DMS79 treated with DMSO at 0.1 percent for 48 hours (cell line): ENCODE results near the gene PKHD1.
A peak's percentile ranks its signal among the peaks of the same experiment; 100 is the strongest.

Experiments
- DNase-seq: peaks from one replicate; lab custom pipeline; 2025; lab: John Stamatoyannopoulos, UW

The PKHD1 gene

DNA sequence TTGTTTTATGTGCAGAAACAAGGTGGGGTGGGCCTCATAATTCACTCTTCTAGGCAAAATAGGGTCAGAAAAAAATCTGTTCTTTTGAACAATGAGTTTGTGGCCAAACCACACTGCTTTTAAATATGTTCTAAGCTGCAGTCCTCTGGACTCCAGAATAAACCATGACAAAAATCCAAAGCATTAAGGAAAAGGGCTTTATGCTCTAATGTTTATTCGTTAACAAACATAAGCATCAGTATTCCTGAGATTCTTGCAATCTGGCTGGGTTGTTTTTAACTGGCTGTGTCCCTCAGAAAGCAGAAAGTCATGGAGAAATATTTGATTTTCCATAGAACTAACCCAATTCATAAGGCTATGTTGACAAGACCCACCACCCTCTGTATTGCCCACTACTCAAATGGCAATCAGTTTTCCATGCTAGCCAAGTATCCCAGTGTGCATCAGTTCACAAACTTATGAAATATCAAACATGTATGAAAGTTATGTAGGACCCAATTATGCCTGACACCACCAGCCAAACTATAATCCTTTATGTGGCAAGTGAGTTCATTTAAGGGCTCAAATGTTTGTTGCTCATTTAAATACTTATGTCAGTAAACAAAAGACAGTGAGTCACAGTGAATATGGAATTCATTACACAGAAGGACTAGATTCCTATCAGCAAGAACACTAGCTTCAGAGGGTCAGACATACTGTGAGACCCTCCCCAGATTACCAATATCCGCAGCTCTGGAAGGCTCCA lies 45.1 kb downstream of the PKHD1 start:
- DNase-seq, result no peak

DNA sequence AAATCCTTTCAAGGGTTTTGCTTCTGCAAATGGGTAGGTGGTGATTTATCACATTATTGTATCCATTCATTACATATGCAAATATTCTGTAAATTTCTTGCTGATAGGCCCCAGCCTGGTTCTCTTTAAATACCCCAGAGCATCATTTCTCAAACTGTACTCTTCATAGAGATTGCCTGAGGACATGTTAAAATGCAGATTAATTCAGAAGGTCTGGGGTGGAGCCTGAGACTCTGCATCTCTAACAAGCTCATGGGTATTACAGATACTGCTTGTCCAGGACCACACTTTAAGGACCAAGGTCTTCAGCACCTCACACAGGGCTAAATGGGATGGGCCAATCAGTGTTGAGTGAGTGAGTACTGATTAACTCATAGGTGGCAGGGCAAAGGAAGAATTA lies 46.3 kb downstream of the PKHD1 start:
- DNase-seq, result no peak

DNA sequence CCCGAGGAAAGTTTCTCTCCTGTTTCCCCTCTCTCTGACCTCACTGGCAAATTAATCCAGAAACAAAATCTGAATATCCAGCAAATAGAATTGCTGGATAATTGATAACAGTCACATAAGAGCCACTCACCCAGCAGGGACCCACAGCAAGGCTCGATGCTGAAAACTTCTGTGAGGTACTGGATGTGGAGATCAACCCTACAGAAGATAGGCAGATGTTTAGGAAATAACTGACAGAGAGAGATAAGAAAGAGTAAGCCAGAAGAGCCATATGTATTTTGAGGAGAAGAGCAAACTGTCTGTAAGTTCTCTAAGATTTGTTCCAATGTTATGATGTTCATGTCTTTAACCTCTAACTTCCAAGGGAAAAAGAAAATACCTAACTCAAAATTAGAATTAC lies 59.7 kb downstream of the PKHD1 start:
- DNase-seq, result no peak

DNA sequence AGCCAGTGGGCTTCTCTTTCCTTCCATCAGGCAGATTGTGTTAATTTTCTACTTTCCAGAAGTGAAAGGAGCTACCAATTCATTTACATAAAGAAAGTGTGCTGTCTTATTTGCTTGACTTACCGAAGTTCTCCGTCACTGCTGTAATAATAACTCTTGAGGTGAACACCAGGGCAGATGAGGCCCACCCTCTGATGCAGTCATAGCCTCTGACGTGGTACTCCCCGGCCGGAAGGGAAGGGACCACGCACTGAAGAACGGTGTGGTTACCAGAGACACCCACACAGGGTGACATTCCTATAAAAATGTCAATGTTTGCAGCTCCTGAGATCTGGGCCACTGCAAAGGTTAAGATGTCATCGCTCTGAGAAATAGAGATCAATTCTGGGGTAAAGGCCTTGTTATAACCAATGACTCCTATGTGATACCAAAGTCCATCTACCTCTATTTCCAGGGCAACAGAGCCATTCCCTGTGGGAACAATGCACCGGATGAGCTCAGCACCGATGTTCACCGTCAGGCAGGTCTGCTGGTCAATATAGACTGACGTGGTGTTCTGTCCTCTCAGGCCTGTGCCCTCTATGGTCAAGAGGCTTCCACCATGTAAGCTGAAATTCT lies 62.9 kb downstream of the PKHD1 start:
- no peak for DNase-seq

DNA sequence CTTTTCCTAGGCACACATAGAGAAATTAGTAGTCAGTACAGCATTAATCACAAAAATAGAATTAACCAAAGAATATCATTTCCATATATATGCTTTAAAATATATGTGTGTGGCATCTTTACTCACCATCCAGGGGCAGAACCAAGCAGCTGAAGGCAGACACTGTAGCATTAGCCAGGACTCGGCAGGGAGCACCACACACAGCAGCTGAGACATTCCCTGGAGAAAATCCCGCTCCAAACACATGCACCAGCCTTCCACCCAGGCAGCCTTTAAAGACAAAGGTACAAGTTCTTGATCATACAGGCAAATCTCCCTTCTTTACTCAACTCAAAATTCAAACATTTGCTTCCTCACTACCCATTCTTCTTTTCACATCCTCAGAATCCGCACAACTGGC lies 64.7 kb downstream of the PKHD1 start:
- DNase-seq, result no peak

DNA sequence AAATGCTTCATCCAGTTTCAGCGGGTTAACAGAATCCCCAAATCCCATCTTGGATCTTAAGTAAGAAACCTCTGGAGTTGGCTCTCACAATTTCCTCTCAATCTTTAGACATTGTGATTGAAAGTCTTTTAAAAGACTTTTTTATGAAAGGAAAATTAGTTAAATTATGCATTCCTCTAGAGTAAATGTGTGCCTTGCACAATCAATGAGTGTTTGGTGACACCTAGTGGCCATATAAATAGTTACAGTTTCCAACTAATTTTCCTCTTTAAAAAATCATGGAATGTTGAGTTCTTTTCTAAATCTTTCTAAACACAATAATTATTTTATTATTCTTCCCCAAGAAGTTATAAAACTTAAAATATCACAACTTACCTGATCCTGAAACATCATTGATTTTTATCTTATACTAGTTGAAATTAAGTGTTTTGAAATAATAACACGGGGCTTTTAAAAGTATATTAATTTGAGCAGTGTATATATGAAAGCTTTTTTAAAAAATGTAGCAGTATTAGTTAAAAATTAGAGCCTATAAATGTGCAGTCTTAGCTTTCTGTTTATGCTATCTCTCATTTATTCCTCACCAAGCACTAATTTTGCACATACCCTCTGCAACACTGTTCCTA lies 66.4 kb downstream of the PKHD1 start:
- peak; percentile 14 for DNase-seq

DNA sequence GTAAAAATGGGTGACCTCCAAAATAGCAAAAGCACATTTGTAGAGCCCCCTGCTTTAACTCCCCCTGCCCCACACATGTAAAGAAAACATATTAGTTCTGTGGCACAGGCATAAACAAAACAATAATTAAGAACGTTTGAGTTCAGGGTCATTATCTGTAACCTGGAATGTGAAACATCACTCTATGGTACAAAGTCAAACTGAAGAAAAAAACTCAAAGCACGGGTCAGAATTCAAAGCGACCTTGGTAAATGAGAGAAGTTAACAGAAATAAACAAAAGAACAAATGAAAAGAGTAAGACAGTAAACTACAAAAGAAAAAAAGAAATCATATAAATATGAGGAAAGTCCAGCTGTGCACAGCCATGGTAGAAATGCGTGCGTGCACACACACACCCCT lies 67.5 kb downstream of the PKHD1 start:
- no peak for DNase-seq

DNA sequence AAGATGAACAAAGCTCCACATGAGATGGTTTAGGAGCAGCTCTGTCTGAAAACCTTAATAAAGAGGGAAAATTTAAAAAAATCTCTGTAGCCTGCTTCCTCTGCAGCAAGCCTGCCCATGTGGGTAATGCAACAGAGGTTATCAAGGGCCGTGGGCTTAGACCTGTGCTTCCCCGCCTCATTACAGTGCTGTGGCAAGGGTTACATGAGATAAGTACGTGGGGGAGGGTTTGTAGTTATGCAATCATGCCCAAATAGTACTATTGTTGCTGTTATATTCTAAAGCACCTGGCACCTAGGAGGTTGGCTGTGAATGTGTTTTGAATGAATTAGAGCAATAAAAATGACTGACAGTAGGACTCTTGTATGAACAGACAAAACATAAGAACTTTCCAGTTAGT lies 68.3 kb downstream of the PKHD1 start:
- no peak for DNase-seq

DNA sequence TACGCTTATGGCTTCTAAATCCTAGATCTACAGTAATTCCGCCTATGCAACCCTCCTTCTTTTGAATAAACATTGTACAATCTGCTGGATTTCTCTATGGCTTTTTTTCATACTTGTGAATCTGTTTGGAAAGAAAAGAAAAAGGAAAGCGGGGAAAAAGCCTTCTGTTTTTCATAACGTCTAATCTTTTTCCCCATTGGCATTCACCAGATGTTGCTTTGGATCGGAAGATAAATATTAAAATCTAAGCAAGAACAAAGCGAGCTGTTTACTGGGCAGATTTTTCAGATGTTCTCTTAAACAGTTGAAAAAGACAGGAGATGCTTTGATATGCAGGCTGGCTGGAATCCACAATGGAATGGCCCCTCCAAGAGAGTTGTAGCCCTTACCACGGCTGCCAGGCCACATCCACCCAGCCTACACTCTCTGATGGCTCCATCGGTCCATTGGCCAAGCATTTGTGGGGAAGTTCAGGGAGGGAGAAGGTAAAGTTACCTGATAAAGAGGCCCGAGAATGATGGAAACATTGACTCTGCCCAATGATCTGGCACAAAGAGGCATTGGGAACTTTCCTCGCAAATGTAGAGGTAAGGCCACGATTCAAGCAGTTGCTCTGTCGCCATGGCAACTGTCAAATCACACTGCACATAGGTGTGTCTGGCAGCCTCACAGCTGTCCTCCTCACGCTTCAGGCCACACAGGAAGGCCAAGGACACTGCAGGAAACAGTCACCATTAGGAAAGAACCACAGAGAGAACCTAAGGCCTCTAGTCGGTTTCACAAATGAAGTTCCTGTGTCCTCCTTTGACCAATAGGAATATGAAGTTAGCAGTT lies 70.3 kb downstream of the PKHD1 start:
- no peak for DNase-seq

DNA sequence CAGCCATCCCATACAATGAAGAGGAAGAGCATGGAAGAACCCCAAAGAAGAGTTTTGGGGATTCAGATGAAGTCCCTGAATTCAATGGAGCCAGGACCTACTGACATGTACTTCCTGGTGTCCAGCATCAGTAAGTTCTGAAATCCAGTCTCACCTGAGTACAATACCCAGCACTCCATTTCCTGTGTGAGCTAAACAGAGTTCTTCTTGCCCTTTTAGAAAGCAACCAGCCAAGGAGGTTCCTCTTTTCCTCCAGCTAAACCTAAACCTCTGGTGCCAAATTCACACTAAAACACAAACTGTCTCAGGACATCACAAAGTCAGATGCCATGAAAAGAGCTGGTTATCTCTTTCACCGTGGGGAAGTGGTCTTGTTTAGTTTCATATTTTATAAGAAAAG lies 71.5 kb downstream of the PKHD1 start:
- no peak for DNase-seq

DNA sequence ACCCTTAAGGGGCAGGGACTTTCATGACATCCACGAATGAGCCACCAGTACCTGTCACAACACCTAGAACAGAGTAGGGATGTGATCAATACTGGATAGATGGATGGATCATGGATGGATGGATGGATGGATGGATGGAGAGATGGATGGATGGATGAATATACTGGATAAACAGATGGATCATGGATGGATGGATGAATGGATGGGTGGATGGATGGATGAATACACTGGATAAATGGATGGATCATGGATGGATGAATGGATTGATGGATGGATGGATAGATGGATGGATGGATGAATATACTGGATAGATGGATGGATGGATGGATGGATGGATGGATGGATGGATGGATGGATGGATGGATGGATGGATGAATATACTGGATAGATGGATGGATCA lies 73.0 kb downstream of the PKHD1 start:
- no peak for DNase-seq

DNA sequence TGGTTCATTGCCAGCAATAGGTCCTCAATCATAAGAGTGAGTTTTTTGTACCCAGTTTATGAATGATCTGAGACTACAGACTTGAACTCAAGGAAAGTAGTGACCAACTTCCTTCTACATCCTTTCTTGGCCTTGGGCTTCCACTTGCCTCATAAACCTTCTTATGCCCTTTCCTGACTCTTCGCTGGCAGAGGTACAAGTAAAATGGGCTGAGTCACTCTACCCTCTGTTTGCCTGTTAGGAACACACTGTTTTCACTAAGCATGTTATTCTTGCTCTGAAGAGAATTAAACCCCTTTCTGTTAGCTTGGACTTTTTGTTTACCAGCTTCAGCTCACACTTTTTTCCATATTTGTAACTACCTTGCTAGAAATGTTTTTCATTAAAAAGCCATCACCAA lies 74.4 kb downstream of the PKHD1 start:
- DNase-seq, result no peak

DNA sequence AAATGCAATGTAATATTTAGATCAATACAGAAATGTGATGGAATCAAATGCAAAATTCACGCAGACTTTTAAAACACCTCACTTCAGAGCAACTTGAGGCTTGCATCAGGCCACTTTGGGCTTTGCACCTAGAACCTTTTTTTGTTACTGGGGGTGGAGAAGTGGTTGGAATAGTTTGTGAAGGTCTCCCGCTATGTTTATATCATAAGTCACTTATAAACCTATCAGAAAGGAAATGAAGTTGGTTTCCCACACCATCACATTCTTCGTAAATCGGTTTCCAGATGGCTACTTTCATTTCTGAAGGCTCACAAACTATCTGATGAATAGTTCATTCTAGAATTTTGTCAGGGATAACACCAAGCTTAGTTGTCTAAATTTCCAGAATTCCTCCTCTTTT lies 74.8 kb downstream of the PKHD1 start:
- DNase-seq, result no peak

DNA sequence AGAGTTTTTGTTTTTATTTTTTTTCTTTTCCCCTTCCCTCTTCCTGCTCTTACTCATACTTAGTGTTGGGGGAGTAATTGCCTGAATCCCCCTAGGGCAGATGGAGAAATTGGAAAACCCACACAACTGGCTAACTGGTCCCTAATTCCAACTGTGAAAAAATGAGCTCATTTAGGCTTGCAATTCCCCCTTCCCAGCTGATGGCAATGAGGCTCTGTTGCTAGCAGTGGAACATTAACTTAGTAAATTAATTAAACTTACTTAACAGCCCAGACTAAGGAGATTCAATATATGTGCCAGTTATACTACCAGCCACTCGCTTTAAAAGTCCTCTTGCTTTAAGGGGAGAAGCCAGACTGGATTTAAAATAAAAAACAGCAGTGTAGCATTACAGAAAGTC lies 76.6 kb downstream of the PKHD1 start:
- no peak for DNase-seq

DNA sequence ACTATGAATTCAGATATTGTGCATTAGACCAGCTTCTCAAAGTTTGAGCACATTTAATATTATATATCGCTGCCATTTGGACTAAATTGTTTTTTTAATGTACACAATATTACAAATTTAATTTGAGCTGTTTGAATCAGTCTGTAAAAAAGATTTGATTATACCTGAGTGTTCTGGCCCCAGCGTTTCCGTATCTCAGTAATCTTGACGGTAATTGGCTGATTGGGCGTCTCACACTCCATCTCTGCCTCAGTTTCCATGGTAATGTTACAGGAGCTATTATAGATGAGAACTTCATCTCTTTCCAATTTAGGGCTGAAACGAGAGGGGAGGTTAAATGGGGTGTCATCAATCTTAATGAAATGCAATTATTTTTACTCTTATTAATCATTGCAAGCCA lies 77.3 kb downstream of the PKHD1 start:
- DNase-seq, result no peak

DNA sequence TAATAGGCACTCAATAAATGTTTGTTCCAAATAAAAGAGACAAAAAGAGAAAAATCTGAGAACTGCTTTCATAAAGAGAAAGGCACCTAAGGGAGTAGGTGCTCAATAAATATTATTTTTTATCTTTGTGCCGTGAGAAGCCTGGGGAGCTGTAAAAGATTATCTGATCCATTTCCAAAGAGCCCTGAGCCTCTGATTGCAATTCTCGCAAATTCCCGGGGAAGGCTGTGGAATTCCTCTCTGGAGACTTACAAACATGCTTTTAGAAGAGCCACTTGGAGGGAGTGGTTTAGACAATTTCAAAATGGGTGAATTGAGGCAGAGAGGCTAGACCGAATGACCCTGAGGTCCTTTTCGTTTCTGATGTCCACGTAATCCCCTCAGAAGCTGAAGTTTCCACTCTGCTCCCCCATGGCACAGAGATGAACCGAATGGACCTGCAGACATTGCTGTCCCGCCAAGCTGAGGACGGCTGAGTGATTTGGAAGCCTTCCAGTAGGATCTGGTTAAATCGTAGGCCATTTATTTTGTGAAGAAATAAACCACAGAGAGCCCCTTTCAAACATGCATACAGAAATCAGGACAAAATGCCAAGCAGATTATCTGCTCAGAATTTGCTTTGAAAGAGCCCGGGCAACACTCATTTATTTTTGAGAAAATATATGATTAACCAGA lies 77.8 kb downstream of the PKHD1 start:
- DNase-seq, result no peak

DNA sequence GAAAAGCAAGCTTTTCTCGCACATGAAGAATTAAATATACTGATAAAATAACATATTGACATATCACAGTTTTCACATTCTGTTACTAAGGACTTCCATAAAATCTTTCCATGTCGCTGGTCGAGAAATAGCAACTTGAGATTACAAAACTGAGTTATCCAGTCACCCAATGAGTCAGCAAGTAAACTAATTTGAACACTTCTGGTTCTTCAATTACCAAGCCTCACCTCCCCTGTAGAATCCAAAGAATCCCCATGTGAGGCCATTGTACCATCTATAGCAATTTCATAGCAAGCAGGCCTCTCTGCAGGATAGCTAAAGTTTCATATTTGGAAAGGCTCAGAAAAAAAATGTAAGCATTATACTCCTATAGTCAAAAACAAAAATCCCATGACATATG lies 87.3 kb downstream of the PKHD1 start:
- DNase-seq, result no peak

DNA sequence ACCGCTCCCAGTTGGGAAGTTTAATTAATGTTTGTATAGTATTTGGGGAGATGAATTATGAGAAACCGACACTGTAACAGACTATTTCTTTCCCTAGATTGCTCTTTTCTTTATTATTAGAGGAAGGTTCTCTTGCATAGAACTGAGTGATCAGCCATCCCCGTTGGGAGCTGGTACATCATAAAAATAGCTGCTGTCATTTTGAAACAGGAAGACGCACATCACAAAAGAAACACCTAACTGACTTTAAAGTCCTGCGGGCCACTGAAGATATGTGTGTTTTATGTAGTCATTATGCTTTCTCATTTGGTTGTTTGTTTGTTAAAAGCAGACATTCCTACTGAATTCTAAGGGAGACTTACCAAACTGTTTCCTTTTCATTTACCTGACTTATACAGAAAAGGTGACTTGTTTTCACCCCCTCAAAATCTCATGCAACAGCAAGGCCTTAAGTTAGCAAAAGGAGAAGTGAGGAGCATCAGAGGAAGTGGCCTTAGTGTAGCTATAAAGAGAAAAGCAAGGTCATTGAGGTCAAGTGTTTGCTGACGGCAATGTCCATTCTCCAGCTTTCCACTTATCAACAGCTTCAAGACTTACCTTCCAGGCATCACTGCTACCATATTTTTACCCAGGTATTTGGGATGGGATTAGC lies 91.0 kb downstream of the PKHD1 start:
- DNase-seq, result no peak

DNA sequence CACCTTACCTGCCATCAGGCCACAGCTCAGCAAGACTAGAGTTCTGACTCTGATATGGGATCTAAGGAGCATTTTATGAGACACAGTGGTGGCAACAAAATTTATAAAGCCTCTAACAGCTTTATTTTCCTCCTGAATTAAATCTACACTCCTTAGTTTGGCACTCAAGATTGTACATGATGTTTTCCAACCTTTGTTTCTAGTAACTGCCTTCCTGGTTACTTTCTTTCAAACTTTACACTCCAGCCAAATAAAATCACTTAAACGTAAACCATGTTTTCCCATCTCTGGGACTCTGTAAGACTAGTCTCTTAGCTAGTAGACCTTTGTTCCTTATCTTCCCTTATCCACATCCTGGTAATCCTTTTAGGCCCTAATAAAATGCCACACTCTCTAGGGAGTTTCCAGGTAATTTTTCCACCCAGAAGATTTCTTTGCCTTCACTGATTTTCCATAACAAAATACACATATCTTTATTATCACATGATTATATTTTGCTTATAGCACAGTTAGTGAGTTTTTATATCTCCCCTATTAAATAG lies 92.1 kb downstream of the PKHD1 start:
- no peak for DNase-seq

DNA sequence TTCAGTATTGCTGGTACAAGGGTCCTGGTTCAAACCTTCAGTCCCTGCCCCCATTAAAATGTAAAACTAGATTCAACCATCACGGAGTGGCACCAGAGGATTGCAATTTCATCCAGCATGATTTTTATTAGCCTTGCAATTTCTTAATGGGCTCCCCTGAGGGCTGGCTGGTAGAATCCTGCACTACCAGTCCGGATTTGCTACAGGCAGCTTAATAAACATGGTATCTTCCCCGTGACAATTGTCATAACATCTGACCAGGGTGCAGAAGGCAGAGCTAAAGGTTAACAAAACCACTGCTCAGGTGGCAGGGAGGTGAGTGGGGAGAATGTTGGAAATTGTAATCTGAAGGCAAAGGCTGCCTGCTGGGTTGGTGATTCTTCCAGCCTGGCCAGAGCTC lies 94.5 kb downstream of the PKHD1 start:
- DNase-seq, result no peak

DNA sequence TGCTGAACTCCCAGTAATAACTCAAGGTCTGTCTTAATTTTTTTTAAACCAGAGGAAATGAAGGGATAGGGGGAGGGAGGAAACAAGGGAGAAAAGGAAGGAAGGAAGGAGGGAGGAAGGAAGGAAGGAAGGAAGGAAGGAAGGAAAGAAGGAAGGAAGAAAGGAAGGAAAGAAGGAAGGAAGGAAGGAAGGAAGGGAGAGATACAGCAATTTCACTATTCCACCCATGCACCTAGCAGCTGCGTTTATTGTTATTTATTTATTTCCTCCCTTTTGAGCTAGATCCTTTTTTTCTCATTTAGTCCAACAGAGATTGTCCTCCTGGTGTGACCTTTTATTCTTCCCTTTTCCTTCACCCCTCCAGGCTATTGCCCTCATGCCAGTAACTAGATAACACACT lies 97.6 kb downstream of the PKHD1 start:
- DNase-seq, result no peak
